ENCODE data around the gene GART.

GART gene

DNA sequence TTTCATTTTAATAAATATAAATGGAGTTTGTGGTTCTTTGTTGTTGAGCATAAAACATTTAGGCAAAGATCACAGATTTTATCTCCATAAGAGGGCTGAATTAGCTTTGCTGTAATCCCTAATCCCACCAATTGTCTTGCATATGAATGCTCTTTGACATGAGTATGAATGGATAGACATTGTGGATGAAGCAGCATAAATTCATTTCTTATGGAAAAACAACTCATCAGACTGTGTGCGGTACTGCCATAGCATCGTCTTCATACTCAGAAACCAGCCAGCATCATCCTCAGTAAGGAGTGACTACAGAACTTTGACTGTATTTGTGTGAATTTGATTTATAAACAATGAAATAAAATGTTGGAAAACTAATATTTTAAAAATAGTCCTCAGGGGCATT lies 20.5 kb upstream of the GART start:
- TF ChIP-seq POLR2A (IDR thresholded peaks at IDR 0.05; ENCODE audit: low read length) = no peak
- no peak for TF ChIP-seq GATA1 (IDR thresholded peaks at IDR 0.05; ENCODE audit: low read depth, low read length)
- DNase-seq = no peak

DNA sequence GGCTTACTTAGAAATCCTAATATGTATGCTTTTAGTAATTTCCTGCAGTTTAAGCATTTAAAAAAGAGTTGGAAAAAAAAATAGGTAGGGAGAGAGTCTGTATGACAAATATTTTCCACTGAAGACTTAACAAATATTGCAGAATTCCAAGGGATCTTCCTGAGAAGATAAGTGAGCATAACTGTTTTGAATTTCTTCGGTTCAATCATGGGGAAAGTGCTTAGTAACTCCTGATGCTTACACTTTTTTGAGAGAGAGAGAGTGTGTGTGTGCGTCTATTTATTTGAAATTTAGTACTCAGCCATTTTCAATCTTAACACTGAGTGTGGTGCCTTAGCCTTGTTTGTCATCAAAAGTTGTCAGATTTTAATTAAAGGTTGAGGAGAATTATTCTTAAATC lies 19.5 kb upstream of the GART start:
- no peak for DNase-seq
- TF ChIP-seq POLR2A (IDR thresholded peaks at IDR 0.05; ENCODE audit: low read length) = no peak
- no peak for TF ChIP-seq GATA1 (IDR thresholded peaks at IDR 0.05; ENCODE audit: low read depth, low read length)

DNA sequence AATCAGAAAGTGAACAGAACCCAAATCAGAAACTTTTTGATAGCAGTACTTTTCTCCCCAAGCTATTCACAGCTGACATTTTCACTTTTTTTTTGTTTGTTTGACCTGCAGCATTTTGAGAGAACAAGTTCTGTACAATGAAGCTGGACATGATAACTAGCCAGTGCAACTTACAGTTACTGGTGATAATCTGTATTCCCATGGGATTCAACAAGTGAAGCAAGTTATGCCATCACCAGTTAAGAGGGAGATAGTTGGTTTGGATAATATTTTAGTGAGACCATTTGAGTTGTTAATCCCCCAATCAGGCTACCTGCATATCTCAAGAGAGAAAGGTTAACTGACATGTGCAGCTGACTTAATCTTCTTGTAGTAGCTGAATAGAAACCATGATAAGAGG lies 19.0 kb upstream of the GART start:
- no peak for DNase-seq
- TF ChIP-seq POLR2A (IDR thresholded peaks at IDR 0.05; ENCODE audit: low read length) (no peak), GATA1 (IDR thresholded peaks at IDR 0.05; ENCODE audit: low read depth, low read length) (no peak)

DNA sequence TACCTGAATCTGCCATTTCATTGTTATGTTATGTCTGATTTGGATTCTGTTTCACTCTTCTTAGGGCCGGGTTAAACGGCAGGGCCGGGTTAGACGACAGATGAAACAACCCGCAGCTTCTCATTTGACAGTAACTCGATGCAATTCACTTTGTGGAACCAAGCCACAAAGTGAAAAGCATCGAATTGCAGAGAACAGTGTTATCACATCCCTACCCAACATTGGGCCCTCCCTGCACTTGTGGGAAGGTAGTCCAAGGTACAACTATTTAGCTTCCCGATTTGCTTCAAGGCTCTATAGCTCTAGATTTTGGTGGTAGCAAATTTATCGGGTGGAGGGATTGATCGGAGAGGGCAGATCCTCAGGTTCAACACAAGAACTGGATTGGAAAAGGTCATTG lies 17.9 kb upstream of the GART start:
- no peak for DNase-seq
- no peak for TF ChIP-seq POLR2A (IDR thresholded peaks at IDR 0.05; ENCODE audit: low read length)
- TF ChIP-seq GATA1 (IDR thresholded peaks at IDR 0.05; ENCODE audit: low read depth, low read length) = no peak

DNA sequence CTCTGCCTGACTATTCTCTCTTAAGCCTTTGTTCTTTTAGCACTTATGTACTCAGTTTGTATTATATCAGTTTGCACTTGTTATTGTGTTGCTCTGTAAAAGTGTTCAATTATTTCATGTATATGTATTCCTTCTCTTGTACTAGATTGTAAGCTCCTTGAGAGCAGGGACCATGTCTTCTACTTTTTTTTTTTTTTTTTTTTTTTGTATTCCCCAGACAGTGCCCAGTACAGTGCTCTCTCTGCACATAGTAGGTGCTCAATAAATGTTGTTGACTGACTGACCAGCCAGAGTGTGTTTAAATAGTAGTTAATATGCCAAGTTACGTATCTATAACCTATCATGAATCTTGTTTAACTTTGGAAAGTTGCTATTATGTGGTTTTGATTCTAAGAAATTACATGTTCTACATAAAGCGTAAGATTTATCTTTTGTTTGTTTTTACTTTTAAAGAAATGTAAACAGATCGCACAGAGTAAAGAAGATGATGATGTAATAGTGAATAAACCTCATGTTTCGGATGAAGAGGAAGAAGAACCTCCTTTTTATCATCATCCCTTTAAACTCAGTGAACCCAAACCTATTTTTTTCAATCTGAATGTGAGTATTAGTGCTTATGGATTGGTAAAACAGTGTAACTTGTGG lies 17.0 kb upstream of the GART start:
- TF ChIP-seq POLR2A (IDR thresholded peaks at IDR 0.05; ENCODE audit: low read length) (no peak), GATA1 (IDR thresholded peaks at IDR 0.05; ENCODE audit: low read depth, low read length) (no peak)
- DNase-seq = no peak

DNA sequence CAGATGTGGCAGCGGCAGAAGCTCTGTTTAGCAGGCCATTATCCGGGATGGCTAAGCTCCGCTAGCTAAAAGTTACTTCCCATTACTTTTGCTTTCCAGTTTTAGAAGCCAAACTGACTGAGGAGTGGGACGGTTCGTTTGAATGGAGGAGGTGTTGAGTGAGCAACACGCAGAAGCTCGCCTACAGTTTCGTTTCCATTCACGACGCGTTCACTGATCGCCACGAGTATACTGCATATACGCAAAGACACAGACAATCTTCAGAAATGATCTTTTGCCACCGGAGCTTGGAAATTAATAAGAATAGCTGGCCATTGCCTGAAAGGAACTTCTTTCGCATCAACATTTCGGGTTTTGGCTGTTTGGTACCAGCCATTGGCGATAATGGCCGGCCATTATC lies 15.5 kb upstream of the GART start:
- no peak for TF ChIP-seq POLR2A (IDR thresholded peaks at IDR 0.05; ENCODE audit: low read length)
- TF ChIP-seq GATA1 (IDR thresholded peaks at IDR 0.05; ENCODE audit: low read depth, low read length) = no peak
- no peak for DNase-seq

DNA sequence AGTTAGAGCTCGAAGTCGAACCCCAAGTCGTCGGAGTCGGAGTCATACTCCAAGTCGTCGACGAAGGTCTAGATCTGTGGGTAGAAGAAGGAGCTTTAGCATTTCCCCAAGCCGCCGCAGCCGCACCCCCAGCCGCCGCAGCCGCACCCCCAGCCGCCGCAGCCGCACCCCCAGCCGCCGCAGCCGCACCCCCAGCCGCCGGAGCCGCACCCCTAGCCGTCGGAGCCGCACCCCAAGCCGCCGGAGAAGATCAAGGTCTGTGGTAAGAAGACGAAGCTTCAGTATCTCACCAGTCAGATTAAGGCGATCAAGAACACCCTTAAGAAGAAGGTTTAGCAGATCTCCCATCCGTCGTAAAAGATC lies 13.0 kb upstream of the GART start:
- DNase-seq = peak; percentile 22 to 33
- no peak for TF ChIP-seq POLR2A (IDR thresholded peaks at IDR 0.05; ENCODE audit: low read length)

DNA sequence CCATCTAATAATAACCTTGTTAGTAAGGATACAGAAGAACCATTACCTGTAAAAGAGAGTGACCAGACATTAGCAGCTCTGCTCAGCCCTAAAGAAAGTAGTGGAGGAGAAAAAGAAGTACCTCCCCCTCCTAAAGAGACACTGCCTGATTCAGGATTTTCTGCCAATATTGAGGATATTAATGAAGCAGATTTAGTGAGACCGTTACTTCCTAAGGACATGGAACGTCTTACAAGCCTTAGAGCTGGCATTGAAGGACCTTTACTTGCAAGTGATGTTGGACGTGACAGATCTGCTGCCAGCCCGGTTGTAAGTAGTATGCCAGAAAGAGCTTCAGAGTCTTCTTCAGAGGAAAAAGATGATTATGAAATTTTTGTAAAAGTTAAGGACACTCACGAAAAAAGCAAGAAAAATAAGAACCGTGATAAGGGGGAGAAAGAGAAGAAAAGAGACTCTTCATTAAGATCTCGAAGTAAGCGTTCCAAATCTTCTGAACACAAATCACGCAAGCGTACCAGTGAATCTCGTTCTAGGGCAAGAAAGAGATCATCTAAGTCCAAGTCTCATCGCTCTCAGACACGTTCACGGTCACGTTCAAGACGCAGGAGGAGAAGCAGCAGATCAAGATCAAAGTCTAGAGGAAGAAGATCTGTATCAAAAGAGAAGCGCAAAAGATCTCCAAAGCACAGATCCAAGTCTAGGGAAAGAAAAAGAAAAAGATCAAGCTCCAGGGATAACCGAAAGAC lies 12.5 kb upstream of the GART start:
- DNase-seq = no peak
- TF ChIP-seq POLR2A (IDR thresholded peaks at IDR 0.05; ENCODE audit: low read length) (no peak), GATA1 (IDR thresholded peaks at IDR 0.05; ENCODE audit: low read depth, low read length) (no peak)

DNA sequence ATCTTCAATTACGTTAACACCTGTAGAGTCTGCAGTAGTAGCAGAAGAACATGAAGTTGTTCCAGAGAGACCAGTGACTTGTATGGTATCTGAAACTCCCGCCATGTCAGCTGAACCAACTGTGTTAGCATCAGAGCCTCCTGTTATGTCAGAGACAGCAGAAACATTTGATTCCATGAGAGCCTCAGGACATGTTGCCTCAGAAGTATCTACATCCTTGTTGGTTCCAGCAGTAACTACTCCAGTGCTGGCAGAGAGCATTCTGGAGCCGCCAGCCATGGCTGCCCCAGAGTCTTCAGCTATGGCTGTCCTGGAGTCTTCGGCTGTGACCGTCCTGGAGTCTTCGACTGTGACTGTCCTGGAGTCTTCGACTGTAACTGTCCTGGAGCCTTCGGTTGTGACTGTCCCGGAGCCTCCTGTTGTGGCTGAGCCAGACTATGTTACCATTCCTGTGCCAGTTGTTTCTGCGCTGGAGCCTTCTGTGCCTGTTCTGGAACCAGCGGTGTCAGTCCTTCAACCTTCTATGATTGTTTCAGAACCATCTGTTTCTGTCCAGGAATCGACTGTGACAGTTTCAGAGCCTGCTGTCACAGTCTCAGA lies 11.2 kb upstream of the GART start:
- no peak for TF ChIP-seq GATA1 (IDR thresholded peaks at IDR 0.05; ENCODE audit: low read depth, low read length)
- no peak for TF ChIP-seq POLR2A (IDR thresholded peaks at IDR 0.05; ENCODE audit: low read length)

DNA sequence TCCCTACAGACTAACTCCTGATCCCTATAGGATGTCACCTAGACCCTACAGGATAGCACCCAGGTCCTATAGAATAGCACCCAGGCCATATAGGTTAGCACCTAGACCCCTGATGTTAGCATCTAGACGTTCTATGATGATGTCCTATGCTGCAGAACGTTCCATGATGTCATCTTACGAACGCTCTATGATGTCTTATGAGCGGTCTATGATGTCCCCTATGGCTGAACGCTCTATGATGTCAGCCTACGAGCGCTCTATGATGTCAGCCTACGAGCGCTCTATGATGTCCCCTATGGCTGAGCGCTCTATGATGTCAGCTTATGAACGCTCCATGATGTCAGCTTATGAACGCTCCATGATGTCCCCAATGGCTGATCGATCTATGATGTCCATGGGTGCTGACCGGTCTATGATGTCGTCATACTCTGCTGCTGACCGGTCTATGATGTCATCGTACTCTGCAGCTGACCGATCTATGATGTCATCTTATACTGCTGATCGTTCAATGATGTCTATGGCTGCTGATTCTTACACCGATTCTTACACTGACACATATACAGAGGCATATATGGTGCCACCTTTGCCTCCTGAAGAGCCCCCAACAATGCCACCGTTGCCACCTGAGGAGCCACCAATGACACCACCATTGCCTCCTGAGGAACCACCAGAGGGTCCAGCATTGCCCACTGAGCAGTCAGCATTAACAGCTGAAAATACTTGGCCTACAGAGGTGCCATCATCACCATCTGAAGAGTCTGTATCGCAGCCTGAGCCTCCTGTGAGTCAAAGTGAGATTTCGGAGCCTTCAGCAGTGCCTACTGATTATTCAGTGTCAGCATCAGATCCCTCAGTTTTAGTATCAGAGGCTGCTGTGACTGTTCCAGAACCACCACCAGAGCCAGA lies 10.4 kb upstream of the GART start:
- TF ChIP-seq GATA1 (IDR thresholded peaks at IDR 0.05; ENCODE audit: low read depth, low read length) (no peak), POLR2A (IDR thresholded peaks at IDR 0.05; ENCODE audit: low read length) (no peak)
- peak; percentile 27 for DNase-seq

More for the DNA sequence above, 11.2 kb upstream of the GART start:
- DNase-seq = no peak

DNA sequence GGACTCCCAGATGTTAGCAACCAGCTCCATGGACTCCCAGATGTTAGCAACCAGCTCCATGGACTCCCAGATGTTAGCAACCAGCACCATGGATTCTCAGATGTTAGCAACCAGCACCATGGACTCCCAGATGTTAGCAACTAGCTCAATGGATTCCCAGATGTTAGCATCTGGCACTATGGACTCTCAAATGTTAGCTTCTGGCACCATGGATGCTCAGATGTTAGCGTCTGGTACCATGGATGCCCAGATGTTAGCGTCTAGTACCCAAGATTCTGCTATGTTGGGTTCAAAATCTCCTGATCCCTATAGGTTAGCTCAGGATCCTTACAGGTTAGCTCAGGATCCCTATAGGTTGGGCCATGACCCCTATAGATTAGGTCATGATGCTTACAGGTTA lies 9.7 kb upstream of the GART start:
- TF ChIP-seq POLR2A (IDR thresholded peaks at IDR 0.05; ENCODE audit: low read length) (no peak), GATA1 (IDR thresholded peaks at IDR 0.05; ENCODE audit: low read depth, low read length) (no peak)
- DNase-seq = no peak

DNA sequence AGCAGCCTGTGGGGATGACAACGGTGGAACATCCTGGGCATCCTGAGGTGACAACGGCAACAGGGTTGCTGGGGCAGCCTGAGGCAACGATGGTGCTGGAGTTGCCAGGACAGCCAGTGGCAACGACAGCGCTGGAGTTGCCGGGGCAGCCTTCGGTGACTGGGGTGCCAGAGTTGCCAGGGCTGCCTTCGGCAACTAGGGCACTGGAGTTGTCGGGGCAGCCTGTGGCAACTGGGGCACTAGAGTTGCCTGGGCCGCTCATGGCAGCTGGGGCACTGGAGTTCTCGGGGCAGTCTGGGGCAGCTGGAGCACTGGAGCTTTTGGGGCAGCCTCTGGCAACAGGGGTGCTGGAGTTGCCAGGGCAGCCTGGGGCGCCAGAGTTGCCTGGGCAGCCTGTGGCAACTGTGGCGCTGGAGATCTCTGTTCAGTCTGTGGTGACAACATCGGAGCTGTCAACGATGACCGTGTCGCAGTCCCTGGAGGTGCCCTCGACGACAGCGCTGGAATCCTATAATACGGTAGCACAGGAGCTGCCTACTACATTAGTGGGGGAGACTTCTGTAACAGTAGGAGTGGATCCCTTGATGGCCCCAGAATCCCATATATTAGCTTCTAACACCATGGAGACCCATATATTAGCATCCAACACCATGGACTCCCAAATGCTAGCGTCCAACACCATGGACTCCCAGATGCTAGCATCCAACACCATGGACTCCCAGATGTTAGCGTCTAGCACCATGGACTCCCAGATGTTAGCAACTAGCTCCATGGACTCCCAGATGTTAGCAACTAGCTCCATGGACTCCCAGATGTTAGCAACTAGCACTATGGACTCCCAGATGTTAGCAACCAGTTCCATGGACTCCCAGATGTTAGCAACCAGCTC lies 9.1 kb upstream of the GART start:
- TF ChIP-seq POLR2A (IDR thresholded peaks at IDR 0.05; ENCODE audit: low read length) (no peak), GATA1 (IDR thresholded peaks at IDR 0.05; ENCODE audit: low read depth, low read length) (no peak)
- DNase-seq = no peak
